IPS-NIHi7 (cell line): ENCODE data around the gene NDUFAF2.
"Not testable (repeated sequence)": the region's sequence is repeated elsewhere in the genome, so short reads cannot be mapped to it uniquely, and the experiment has no call there.

Source experiments
- DNase-seq: peaks from one replicate; pipeline ENCODE4 v3.0.0; 2012; ENCODE audit warnings: mixed read lengths; ENCODE audit errors: extremely low spot score

NDUFAF2 gene

GRCh38 chr5:60944904-60945812 lies at the start of gene NDUFAF2, which contains the start of gene ERCC8:
Gene NDUFAF2 (plus strand): TSS chr5:60945205. CDS start chr5:60945256, 51 bp downstream.
Gene ERCC8 (minus strand): TSS chr5:60945070. CDS start chr5:60945008, 62 bp downstream.
- DNase-seq = peak; percentile 98

DNA sequence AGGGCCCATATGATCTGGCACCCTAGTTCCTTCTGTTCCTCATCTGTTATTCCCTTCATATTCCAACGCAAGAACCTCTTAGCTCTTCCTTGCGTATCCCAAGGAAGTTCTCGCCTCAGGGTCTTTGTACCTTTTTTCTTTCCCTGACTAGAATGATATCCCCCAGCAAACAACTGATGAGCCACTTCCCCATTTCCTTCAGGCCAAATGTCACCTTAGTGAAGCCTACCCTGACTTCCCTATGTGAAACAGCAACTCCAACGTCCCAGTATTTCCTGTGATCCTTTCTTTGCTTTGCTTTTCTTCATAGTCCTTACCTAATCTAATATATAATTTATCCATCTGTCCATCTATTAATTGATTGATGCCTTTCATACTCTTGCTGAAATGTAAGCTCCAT lies 48.0 kb upstream of the NDUFAF2 start:
- DNase-seq = no peak

DNA sequence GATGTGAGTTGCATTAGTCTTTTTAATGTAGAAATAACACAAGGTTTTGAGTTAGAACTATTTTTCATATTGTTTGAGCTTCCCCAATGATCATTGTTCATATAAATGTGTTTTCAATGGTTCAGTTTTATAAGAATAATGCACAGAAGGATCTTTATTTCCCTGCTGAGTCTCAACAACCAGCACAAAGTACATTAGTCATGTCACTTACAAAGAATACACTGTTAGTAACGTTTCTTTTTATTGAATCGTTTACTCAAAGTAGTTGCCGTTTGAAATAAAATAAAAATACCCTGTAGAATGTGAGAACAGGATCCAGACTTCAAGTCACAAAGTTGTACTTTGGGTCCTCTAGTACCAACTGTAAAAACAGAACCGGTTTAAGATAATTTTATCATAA lies 41.6 kb upstream of the NDUFAF2 start:
- no peak for DNase-seq

GRCh38 chr5:60916646-60917045 lies 28.4 kb upstream of the NDUFAF2 start:
- DNase-seq = no peak

- DNase-seq = no peak
These were observed 26.5 kb upstream of the NDUFAF2 start for GRCh38 chr5:60918466-60918865.

DNA sequence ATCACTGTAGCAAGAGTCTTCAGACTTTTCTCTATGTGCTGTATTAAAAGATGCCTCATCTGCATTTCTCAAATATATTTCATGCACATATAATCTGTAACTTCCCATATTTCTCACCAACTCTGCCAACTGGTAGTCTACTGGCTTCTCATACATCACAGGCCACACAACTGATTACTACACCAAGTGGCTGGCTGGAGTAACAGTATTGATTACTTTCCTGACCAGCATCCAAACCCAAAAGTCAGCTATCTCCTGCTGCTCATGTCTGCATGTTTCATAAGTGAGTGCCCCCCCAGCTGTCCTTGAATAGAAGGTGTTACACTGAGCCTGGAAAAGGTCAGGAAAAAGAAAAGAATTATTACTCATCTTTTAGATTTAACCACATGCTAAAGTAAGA lies 17.6 kb upstream of the NDUFAF2 start:
- DNase-seq = no peak

- DNase-seq = no peak
These were observed 16.0 kb upstream of the NDUFAF2 start for GRCh38 chr5:60929024-60929423.

- DNase-seq = no peak
These were observed 1.4 kb upstream of the NDUFAF2 start for GRCh38 chr5:60943624-60944023.

DNA sequence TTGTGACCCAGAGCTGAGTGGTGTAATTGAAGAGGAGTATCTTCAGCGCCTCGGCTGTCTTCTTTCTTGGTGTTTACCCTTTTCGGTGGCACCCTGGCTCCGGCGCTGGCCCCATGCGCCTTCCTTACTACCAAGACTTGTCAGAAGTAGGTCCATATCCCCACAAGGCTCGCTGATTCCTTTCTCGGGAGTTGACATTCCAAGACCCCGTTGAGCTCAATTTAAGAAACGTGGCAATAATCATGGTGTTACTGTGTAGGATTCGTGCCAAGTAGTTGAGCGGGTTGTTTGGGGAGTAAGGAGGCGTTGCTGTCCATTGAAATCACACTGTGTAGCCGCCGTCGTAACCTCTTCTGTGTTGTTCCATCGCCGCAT lies 795 bp downstream of the NDUFAF2 start:
- no peak for DNase-seq

GRCh38 chr5:60948738-60949137 lies 3.7 kb downstream of the NDUFAF2 start:
- no peak for DNase-seq

DNA sequence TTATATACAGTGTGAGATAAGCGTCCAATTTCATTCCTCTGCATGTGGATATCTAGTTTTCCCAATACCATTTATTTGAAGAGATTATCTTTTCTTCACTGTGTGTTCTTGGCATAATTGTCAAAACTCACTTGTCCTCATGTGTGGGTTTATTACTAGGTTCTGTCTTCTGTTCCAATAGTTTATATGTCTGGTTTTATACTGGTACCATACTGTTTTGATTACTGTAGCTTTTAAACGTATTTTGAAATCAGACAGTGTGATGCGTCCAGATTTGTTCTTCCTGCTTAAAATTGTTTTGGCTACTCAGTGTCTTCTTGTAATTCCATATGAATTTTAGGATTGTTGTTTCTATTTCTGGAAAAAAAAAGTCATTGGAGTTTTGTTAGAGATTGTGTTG lies 10.2 kb downstream of the NDUFAF2 start:
- no peak for DNase-seq

DNA sequence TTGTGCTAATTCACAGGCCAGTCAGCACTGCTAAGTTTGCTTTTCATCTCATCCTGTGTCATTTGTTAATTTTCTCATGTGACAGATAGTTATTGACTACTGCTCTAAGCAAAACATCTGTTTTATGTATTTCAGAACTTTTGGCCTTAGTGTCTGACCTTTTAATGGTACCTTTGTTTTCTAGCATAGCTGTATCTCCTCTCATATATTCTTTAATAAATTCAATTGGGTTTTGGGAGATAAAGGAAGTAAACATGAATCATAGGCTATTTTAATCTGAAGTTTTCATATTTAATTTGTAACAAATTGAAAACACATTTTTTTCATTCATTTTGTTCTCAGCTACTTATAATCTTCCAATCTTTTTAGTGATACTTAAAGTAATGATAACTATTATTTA lies 13.1 kb downstream of the NDUFAF2 start:
- DNase-seq = no peak

DNA sequence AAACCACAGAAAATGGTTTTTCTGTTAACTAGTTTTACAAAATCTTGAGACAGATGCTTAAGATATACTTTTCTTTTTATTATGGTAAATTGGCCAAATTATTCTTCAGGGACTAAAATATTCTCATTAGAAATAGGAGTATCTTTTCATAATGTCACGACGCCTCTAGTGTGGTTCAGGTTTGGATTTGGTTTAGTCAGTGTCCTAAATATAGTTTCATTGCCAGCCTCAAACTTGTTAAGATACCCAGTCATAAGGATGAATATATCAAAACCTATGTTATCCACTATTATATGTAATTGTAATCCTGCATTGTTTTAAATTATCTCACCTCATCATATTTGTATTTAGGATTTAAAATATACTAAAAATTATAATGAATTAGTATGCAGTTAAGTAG lies 13.7 kb downstream of the NDUFAF2 start:
- no peak for DNase-seq

- DNase-seq = no peak
These were observed 14.2 kb downstream of the NDUFAF2 start for GRCh38 chr5:60959156-60959555.

DNA sequence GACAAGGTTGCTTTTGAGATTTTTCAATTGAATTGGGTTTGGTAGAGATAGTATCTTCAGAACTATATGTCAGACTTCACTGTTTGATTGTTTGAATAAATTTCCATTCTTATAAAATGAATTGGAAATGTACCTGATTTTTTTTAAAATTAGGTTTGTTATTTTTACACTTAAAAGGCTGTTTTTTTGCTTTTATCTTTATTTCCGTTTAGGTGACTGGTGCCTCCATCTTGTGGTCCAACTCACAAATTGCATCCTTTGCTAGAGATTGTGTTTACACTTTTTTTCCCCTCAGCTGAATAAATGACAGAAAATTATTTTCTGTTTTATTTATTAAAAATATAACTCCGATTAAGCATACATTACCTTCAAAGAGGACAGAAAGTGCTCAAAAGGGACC lies 15.6 kb downstream of the NDUFAF2 start:
- no peak for DNase-seq

DNA sequence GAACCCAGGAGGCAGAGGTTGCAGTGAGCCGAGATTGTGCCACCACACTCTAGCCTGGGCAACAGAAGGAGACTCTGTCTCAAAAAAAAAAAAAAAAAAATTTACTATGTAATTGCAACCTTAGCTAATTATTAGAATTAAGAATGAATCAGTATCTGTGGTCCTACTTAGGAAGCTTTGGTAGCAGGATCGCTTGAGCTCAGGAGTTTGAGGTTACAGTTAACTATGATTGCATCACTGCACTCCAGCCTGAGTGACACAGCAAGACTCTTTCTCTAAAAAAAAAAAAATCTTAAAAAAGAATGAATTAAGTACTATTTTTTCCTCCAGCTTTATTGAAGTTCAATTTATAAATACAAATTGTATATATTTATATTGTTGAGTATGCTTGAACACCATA lies 16.7 kb downstream of the NDUFAF2 start:
- no peak for DNase-seq

GRCh38 chr5:60972231-60972630 lies 27.2 kb downstream of the NDUFAF2 start:
- no peak for DNase-seq

DNA sequence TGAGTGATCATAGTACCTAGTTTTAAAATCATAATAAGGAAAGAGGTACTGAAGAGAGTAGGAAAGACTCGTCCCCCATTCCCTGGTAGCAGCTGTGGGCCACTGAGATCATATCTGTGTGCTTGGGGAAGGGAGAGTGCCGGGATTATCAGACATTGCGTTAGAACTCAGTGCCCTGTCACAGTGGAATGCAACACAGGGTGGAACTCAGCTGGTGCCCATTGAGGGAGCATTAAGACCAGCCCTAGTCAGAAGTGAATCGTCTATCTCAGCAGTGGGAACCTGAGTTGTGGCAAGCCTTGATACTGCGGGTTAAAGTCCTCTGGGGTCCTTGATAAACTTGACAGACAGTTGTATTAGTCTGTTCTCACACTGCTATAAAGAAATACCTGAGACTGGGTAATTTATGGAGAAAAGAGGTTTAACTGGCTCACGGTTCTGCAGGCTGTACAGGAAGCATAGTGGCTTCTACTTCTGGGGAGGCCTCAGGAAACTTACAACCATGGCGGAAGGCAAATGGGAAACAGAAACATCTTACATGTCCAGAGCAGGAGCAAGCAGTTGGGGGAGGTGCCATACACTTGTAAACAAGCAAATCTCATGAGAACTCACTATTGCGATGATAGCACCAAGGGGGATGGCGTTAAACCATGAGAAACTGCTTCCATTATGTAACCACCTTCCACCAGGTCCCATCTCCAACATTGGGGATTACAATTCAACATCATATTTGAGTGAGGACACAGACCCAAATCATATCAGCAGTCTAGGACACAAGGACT lies 33.1 kb downstream of the NDUFAF2 start:
- DNase-seq = no peak

- DNase-seq = no peak
These were observed 34.0 kb downstream of the NDUFAF2 start for GRCh38 chr5:60978968-60979367.

DNA sequence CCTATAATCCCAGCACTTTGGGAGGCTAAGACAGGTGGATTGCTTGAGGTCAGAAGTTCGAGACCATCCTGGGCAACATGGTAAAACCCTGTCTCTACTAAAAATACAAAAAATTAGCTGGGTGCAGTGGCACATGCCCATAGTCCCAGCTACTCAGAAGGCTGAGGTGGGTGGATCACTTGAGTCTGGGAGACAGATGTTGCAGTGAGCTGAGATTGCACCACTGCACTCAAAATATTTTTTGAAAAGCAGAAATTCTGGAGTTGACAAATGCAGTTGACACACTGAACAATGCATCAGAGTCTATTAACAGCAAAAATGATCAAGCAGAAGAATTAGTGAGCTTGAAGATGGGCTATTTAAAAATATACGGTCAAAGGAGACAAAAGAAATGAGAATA lies 35.5 kb downstream of the NDUFAF2 start:
- no peak for DNase-seq

GRCh38 chr5:60982127-60982526 lies 37.1 kb downstream of the NDUFAF2 start:
- DNase-seq = not testable (repeated sequence)

DNA sequence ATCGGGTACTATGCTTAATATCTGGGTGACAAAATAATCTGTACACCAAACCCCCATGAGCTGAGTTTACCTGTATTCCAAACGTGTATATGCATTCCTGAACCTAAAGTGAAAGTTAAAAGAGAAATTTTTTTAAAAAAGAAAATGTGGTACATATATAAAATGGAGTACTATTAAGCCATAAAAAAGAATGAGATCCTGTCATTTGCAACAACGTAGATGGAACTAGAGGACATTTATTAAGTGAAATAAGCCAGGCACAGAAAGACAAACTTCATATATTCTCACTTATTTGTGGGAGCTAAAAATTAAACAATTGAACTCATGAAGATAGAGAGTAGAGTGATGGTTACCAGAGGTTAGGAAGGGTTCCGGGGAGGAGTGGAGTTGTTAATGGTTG lies 44.8 kb downstream of the NDUFAF2 start:
- DNase-seq = no peak

- DNase-seq = no peak
These were observed 47.9 kb downstream of the NDUFAF2 start for GRCh38 chr5:60992871-60993270.
